ENCODE measurements around the gene ITPR1.

GRCh38 chr3:4836516-4836915 lies 343.4 kb downstream of the ITPR1 start:
- TF ChIP-seq EP300 (IDR thresholded peaks at IDR 0.05) (no peak), CTCF (IDR thresholded peaks at IDR 0.05) (no peak), POLR2A (IDR thresholded peaks at IDR 0.05) (no peak), POLR2AphosphoS5 (IDR thresholded peaks at IDR 0.05) (no peak)

Measured in gastroesophageal sphincter (tissue), 3 donors.